ENCODE measurements around the gene UBE2D1.

Gene UBE2D1

GRCh38 chr10:58384999-58385783, 50.4 kb downstream of the UBE2D1 start, which contains the start of gene TFAM:
Gene TFAM, plus strand, starts transcription at chr10:58385410. Its CDS starts 138 bp downstream, at chr10:58385548.
- TF ChIP-seq CTCF (IDR thresholded peaks at IDR 0.05; ENCODE audit: low read depth, low read length) = peak; percentile 60
- Histone ChIP-seq H3K27me3 (no peaks in the 10 kb centered on the region), H3K4me3 (ENCODE audit: low read depth, low read length) (peak within 1 kb of the TSS; percentile 95), H3K4me1 (no peaks in the 10 kb centered on the region), H3K36me3 (peaks cover 32% of the 10 kb centered on the region), H3K9me3 (no peaks in the 10 kb centered on the region)
- peak; percentile 97 for DNase-seq

GRCh38 chr10:58385784-58386112, 50.9 kb downstream of the UBE2D1 start:
- no peaks in the 10 kb centered on the region for H3K27me3 ChIP-seq
- H3K36me3 ChIP-seq = peaks cover 37% of the 10 kb centered on the region
- peak overlapping the region; percentile 95 for H3K4me3 ChIP-seq (ENCODE audit: low read depth, low read length)
- DNase-seq = peak; percentile 32
- TF ChIP-seq CTCF (IDR thresholded peaks at IDR 0.05; ENCODE audit: low read depth, low read length) = no peak
- no peaks in the 10 kb centered on the region for H3K4me1 ChIP-seq
- no peaks in the 10 kb centered on the region for H3K9me3 ChIP-seq

GRCh38 chr10:58389024-58389423, 54.2 kb downstream of the UBE2D1 start:
- H3K4me3 ChIP-seq (ENCODE audit: low read depth, low read length) = no peak overlapping the region
- TF ChIP-seq CTCF (IDR thresholded peaks at IDR 0.05; ENCODE audit: low read depth, low read length) = no peak
- H3K36me3 ChIP-seq = peaks cover 62% of the 10 kb centered on the region

GRCh38 chr10:58393317-58393716, 58.5 kb downstream of the UBE2D1 start:
- no peaks in the 10 kb centered on the region for H3K9me3 ChIP-seq
- H3K36me3 ChIP-seq = peaks cover 81% of the 10 kb centered on the region
- no peaks in the 10 kb centered on the region for H3K4me1 ChIP-seq
- DNase-seq = no peak
- H3K4me3 ChIP-seq (ENCODE audit: low read depth, low read length) = no peak overlapping the region
- no peak for TF ChIP-seq CTCF (IDR thresholded peaks at IDR 0.05; ENCODE audit: low read depth, low read length)
- H3K27me3 ChIP-seq = no peaks in the 10 kb centered on the region

More at GRCh38 chr10:58389024-58389423, 54.2 kb downstream of the UBE2D1 start:
- Histone ChIP-seq H3K27me3 (no peaks in the 10 kb centered on the region), H3K9me3 (no peaks in the 10 kb centered on the region), H3K4me1 (no peaks in the 10 kb centered on the region)
- DNase-seq = no peak

- Histone ChIP-seq H3K9me3 (no peaks in the 10 kb centered on the region), H3K27me3 (no peaks in the 10 kb centered on the region), H3K4me3 (ENCODE audit: low read depth, low read length) (no peak overlapping the region), H3K36me3 (peaks cover 70% of the 10 kb centered on the region), H3K4me1 (no peaks in the 10 kb centered on the region)
- TF ChIP-seq CTCF (IDR thresholded peaks at IDR 0.05; ENCODE audit: low read depth, low read length) = no peak
- DNase-seq = no peak
Measured at GRCh38 chr10:58394471-58394870, 59.7 kb downstream of the UBE2D1 start.

- DNase-seq = no peak
- TF ChIP-seq CTCF (IDR thresholded peaks at IDR 0.05; ENCODE audit: low read depth, low read length) = no peak
- H3K4me1 ChIP-seq = no peaks in the 10 kb centered on the region
- no peaks in the 10 kb centered on the region for H3K27me3 ChIP-seq
- peaks cover 57% of the 10 kb centered on the region for H3K36me3 ChIP-seq
- H3K4me3 ChIP-seq (ENCODE audit: low read depth, low read length) = no peak overlapping the region
- H3K9me3 ChIP-seq = no peaks in the 10 kb centered on the region
Measured at GRCh38 chr10:58396057-58396456, 61.3 kb downstream of the UBE2D1 start.
